ENCODE data around the gene EFCAB6. TPM values are rescaled to one million over a fixed set of nuclear protein-coding genes. Genes with fewer than 3 reads are reported as not detected.

Gene EFCAB6
- total RNA-seq, 1 experiment from 2014 or later = not detected

DNA sequence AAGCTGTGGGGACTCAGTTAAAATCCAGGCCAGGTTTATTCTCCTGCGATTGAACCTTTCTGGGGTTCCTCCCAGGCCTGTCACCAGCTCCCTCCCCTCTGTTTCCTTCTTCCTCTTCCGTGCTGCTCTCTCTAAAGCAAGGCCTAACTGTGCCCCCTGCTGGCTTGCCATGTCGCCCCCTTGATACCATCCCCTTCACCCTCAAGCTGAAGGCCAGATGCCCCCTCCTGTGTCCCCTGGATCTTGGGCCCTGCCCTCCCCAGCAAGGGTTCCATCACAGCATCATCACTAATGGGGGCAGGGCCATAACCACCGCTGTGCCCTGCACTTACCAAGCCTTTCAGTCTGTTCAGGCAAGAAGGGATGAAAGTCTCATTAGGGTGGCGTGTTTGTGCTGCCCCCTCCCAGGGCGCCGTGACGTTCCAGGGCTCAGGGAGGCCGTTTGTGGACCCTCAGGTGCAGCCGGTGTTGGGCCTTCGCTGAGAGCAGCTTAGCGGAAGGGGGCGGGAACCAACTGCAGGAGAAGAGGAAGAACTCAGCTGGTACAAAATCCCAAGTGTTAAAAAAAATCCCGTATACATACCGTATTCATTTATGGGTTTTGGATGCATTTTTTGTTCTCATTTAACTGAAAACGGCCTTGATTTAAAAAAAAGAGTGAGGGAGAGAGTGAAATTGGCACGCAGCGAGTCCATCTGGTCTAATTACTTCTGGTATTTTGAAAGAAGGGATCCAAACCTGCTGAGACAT lies 330.4 kb downstream of the EFCAB6 start:
- Histone ChIP-seq H3K36me3 (ENCODE audit: control insufficient read depth, insufficient read depth, low read length) (no peaks in the 10 kb centered on the region), H3K27me3 (replicated peaks; ENCODE audit: control insufficient read depth, insufficient read depth, low read length) (peaks cover 2% of the 10 kb centered on the region; the same call in 1 of the 2 replicates), H3K4me3 (ENCODE audit: low read depth, low read length) (no peak overlapping the region), H3K4me1 (no peaks in the 10 kb centered on the region), H3K9me3 (no peaks in the 10 kb centered on the region)
- H3K4me3 Mint-ChIP-seq (ENCODE audit: unreplicated experiment) = no peak overlapping the region
- no peaks in the 10 kb centered on the region for H3K9me3 Mint-ChIP-seq (ENCODE audit: unreplicated experiment)
- BruUV-seq (replicated peaks) = no TSS peak
- TF ChIP-seq, protein P1, sequence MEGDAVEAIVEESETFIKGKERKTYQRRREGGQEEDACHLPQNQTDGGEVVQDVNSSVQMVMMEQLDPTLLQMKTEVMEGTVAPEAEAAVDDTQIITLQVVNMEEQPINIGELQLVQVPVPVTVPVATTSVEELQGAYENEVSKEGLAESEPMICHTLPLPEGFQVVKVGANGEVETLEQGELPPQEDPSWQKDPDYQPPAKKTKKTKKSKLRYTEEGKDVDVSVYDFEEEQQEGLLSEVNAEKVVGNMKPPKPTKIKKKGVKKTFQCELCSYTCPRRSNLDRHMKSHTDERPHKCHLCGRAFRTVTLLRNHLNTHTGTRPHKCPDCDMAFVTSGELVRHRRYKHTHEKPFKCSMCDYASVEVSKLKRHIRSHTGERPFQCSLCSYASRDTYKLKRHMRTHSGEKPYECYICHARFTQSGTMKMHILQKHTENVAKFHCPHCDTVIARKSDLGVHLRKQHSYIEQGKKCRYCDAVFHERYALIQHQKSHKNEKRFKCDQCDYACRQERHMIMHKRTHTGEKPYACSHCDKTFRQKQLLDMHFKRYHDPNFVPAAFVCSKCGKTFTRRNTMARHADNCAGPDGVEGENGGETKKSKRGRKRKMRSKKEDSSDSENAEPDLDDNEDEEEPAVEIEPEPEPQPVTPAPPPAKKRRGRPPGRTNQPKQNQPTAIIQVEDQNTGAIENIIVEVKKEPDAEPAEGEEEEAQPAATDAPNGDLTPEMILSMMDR (IDR thresholded peaks at IDR 0.05; ENCODE audit: insufficient read depth in 1 of 2, low read depth in 1 of 2, low read length in 1 of 2, severe bottlenecking in 1 of 2, unreplicated experiment in 1 of 2) = peak in 1 of 2 experiments; percentile 25
- intact Hi-C loops (cut with micrococcal nuclease; ENCODE audit: unreplicated experiment) = no loop called here
- no peaks in the 10 kb centered on the region for H3K36me3 Mint-ChIP-seq (ENCODE audit: insufficient read depth, unreplicated experiment)
- POLR2A ChIA-PET = no interaction called here
- no peak for DNase-seq
- CTCF ChIA-PET = no interaction called here
- peaks cover 6% of the 10 kb centered on the region for H3K27me3 Mint-ChIP-seq (ENCODE audit: insufficient read depth, unreplicated experiment)
- no peak overlapping the region for H3K27ac Mint-ChIP-seq (ENCODE audit: unreplicated experiment)
- no peaks in the 10 kb centered on the region for H3K4me1 Mint-ChIP-seq (ENCODE audit: low read depth, unreplicated experiment)

DNA sequence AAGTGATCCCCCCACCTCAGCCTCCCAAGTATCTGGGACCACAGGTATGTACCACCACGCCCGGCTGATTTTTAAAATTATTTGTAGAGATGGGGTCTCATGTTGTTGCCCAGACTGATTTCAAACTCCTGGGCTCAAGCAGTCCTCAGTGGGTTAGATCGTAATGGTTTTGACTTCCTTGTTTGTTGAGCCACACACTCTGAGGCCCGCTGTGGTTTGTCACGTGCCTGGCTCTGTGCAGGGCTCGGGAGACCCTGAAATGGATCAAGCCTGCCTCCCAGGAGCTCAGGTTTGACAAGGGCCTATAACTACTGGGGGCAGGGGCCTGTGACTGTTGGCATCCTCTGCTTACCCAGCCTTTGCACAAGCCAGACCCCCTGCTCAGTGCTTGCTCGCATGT lies 332.1 kb downstream of the EFCAB6 start:
- no peak overlapping the region for H3K4me3 Mint-ChIP-seq (ENCODE audit: unreplicated experiment)
- no peaks in the 10 kb centered on the region for H3K4me1 Mint-ChIP-seq (ENCODE audit: low read depth, unreplicated experiment)
- ChIA-PET CTCF (no interaction called here), POLR2A (no interaction called here)
- no peaks in the 10 kb centered on the region for H3K36me3 Mint-ChIP-seq (ENCODE audit: insufficient read depth, unreplicated experiment)
- no peak overlapping the region for H3K4me3 ChIP-seq (ENCODE audit: low read depth, low read length)
- no peaks in the 10 kb centered on the region for H3K9me3 ChIP-seq
- no peak for DNase-seq
- H3K4me1 ChIP-seq = no peaks in the 10 kb centered on the region
- peaks cover 5% of the 10 kb centered on the region for H3K27me3 Mint-ChIP-seq (ENCODE audit: insufficient read depth, unreplicated experiment)
- H3K36me3 ChIP-seq (ENCODE audit: control insufficient read depth, insufficient read depth, low read length) = no peaks in the 10 kb centered on the region
- no peak overlapping the region for H3K27ac Mint-ChIP-seq (ENCODE audit: unreplicated experiment)
- no peaks in the 10 kb centered on the region for H3K9me3 Mint-ChIP-seq (ENCODE audit: unreplicated experiment)
- no peaks in the 10 kb centered on the region for H3K27me3 ChIP-seq (replicated peaks; ENCODE audit: control insufficient read depth, insufficient read depth, low read length)
- no TSS peak for BruUV-seq (replicated peaks)
- TF ChIP-seq, protein P1 (IDR thresholded peaks at IDR 0.05; ENCODE audit: insufficient read depth in 1 of 2, low read depth in 1 of 2, low read length in 1 of 2, severe bottlenecking in 1 of 2, unreplicated experiment in 1 of 2) = no peak
- intact Hi-C loops (cut with micrococcal nuclease; ENCODE audit: unreplicated experiment) = no loop called here

DNA sequence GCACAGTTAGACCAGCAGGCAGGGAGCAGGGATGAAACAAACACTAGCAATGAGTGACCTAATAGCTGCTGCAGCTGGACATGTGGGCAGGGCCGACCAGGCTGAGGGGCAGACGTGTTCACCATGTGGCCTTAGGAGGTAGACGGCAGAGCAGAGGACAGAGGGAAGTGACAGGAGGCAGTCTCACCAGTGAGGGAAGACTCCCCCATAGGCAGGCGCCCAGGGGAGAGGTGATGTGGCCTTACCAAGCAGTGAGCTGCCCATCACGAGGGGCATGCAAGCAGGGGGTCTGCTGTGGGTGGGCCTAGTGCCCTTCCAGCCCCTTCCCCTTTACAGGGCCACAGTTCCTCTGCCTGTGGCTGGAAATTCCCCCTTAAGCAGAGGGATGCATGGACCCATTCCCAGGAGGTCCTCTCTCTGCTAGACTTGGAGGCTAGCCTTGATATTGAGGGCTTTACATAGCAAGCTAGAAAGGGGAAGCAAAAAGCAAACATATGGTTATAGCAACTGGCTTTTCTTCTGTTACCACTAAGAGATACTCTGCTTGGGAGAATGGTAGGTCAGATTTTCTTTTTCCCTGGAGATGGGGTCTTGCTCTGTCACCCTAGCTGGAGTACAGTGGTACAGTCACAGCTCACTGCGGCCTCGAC lies 332.7 kb downstream of the EFCAB6 start:
- Mint-ChIP-seq H3K27me3 (ENCODE audit: insufficient read depth, unreplicated experiment) (peaks cover 5% of the 10 kb centered on the region), H3K4me1 (ENCODE audit: low read depth, unreplicated experiment) (no peaks in the 10 kb centered on the region), H3K36me3 (ENCODE audit: insufficient read depth, unreplicated experiment) (no peaks in the 10 kb centered on the region), H3K4me3 (ENCODE audit: unreplicated experiment) (no peak overlapping the region), H3K27ac (ENCODE audit: unreplicated experiment) (no peak overlapping the region), H3K9me3 (ENCODE audit: unreplicated experiment) (no peaks in the 10 kb centered on the region)
- intact Hi-C loops (cut with micrococcal nuclease; ENCODE audit: unreplicated experiment) = no loop called here
- Histone ChIP-seq H3K4me3 (ENCODE audit: low read depth, low read length) (no peak overlapping the region), H3K4me1 (no peaks in the 10 kb centered on the region), H3K27me3 (replicated peaks; ENCODE audit: control insufficient read depth, insufficient read depth, low read length) (no peaks in the 10 kb centered on the region), H3K36me3 (ENCODE audit: control insufficient read depth, insufficient read depth, low read length) (no peaks in the 10 kb centered on the region), H3K9me3 (no peaks in the 10 kb centered on the region)
- DNase-seq = no peak
- ChIA-PET POLR2A (no interaction called here), CTCF (no interaction called here)
- TF ChIP-seq, protein P1 (IDR thresholded peaks at IDR 0.05; ENCODE audit: insufficient read depth in 1 of 2, low read depth in 1 of 2, low read length in 1 of 2, severe bottlenecking in 1 of 2, unreplicated experiment in 1 of 2) = no peak
- BruUV-seq (replicated peaks) = no TSS peak

Other genes with a start within 250 kb of the EFCAB6 start
- not detected in 2 replicates for gene SULT4A1, start 50.2 kb upstream of the EFCAB6 start, total RNA-seq (2022)
- not detected in 2 replicates for gene PNPLA5, start 79.7 kb upstream of the EFCAB6 start, total RNA-seq (2022)
- 3.5 and 5.0 TPM in 2 replicates for gene PNPLA3, start 111.5 kb upstream of the EFCAB6 start, total RNA-seq (2022)
- 59.9 and 66.4 TPM in 2 replicates for gene SAMM50, start 143.1 kb upstream of the EFCAB6 start, total RNA-seq (2022)
- gene PARVB, start 212.0 kb upstream of the EFCAB6 start, total RNA-seq (2022) = 26.8 and 28.8 TPM in 2 replicates

Measured in Caco-2 (cell line).